Measurements from ENCODE around the gene CYP19A1. TPM values are rescaled to one million over a fixed set of nuclear protein-coding genes. Genes with fewer than 3 reads are reported as not detected.
"Not testable (repeated sequence)": the region's sequence is repeated elsewhere in the genome, so short reads cannot be mapped to it uniquely, and the experiment has no call there.

Gene CYP19A1
- total RNA-seq, 1 donor from 2014 or later, result not detected

- Mint-ChIP-seq H3K27me3 (ENCODE audit: unreplicated experiment) (peaks cover 8% of the 10 kb centered on the region), H3K27ac (ENCODE audit: unreplicated experiment) (no peak overlapping the region), H3K9me3 (ENCODE audit: unreplicated experiment) (no peaks in the 10 kb centered on the region), H3K36me3 (ENCODE audit: low read depth, unreplicated experiment) (no peaks in the 10 kb centered on the region), H3K4me1 (ENCODE audit: unreplicated experiment) (peaks cover 7% of the 10 kb centered on the region), H3K4me3 (ENCODE audit: unreplicated experiment) (no peak overlapping the region)
- DNase-seq (ENCODE audit: low spot score), result no peak
- TF ChIP-seq, protein P1, sequence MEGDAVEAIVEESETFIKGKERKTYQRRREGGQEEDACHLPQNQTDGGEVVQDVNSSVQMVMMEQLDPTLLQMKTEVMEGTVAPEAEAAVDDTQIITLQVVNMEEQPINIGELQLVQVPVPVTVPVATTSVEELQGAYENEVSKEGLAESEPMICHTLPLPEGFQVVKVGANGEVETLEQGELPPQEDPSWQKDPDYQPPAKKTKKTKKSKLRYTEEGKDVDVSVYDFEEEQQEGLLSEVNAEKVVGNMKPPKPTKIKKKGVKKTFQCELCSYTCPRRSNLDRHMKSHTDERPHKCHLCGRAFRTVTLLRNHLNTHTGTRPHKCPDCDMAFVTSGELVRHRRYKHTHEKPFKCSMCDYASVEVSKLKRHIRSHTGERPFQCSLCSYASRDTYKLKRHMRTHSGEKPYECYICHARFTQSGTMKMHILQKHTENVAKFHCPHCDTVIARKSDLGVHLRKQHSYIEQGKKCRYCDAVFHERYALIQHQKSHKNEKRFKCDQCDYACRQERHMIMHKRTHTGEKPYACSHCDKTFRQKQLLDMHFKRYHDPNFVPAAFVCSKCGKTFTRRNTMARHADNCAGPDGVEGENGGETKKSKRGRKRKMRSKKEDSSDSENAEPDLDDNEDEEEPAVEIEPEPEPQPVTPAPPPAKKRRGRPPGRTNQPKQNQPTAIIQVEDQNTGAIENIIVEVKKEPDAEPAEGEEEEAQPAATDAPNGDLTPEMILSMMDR (IDR thresholded peaks at IDR 0.05; ENCODE audit: unreplicated experiment), result no peak
Measured at GRCh38 chr15:51263116-51263515, 75.3 kb downstream of the CYP19A1 start.

DNA sequence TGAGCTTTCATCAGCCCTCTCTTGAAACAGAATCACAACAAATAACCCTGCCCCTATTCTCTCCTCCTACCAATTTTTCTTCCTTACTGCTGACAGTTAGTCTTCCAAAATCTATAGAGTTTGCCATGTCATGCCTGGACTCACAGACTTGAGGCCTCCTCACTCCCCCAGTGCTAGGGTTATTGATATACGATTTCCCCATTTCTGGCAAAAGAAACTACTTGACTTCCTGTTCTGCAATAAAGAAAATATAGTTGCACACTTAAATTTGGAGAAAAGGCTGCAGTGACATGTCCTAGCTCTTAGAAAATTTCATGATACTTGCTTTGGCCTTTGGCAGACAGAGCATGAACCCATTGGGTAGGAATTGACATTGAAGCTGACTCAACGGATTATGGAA, 75.9 kb downstream of the CYP19A1 start:
- H3K27ac Mint-ChIP-seq (ENCODE audit: unreplicated experiment), result no peak overlapping the region
- H3K4me3 Mint-ChIP-seq (ENCODE audit: unreplicated experiment), result no peak overlapping the region
- peaks cover 7% of the 10 kb centered on the region for H3K4me1 Mint-ChIP-seq (ENCODE audit: unreplicated experiment)
- TF ChIP-seq, protein P1 (IDR thresholded peaks at IDR 0.05; ENCODE audit: unreplicated experiment), result no peak
- no peak for DNase-seq (ENCODE audit: low spot score)
- H3K9me3 Mint-ChIP-seq (ENCODE audit: unreplicated experiment), result no peaks in the 10 kb centered on the region
- H3K36me3 Mint-ChIP-seq (ENCODE audit: low read depth, unreplicated experiment), result no peaks in the 10 kb centered on the region
- H3K27me3 Mint-ChIP-seq (ENCODE audit: unreplicated experiment), result peaks cover 8% of the 10 kb centered on the region

DNA sequence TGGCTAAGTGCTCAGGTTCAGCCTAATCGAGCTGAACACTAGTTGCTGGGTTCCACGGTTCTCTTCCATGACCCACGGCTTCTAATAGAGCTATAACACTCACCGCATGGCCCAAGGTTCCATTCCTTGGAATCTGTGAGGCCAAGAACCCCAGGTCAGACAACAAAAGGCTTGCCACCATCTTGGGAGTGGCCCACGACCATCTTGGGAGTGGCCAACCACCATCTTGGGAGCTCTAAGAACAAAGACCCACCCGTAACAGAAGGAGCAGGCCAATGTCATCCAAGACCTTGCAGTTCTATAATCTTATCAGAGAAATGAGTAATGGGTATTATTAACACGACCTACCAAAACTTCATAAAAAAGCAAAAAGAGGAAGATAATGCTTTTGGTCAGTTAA, 77.3 kb downstream of the CYP19A1 start:
- not testable (repeated sequence) for H3K27ac Mint-ChIP-seq (ENCODE audit: unreplicated experiment); DNase-seq (ENCODE audit: low spot score); H3K4me1 Mint-ChIP-seq (ENCODE audit: unreplicated experiment); H3K36me3 Mint-ChIP-seq (ENCODE audit: low read depth, unreplicated experiment); H3K9me3 Mint-ChIP-seq (ENCODE audit: unreplicated experiment); H3K27me3 Mint-ChIP-seq (ENCODE audit: unreplicated experiment); H3K4me3 Mint-ChIP-seq (ENCODE audit: unreplicated experiment)

GRCh38 chr15:51260202-51260601, 78.2 kb downstream of the CYP19A1 start:
- Mint-ChIP-seq H3K36me3 (ENCODE audit: low read depth, unreplicated experiment) (no peaks in the 10 kb centered on the region), H3K27me3 (ENCODE audit: unreplicated experiment) (no peaks in the 10 kb centered on the region), H3K4me1 (ENCODE audit: unreplicated experiment) (no peaks in the 10 kb centered on the region), H3K9me3 (ENCODE audit: unreplicated experiment) (no peaks in the 10 kb centered on the region), H3K27ac (ENCODE audit: unreplicated experiment) (no peak overlapping the region), H3K4me3 (ENCODE audit: unreplicated experiment) (no peak overlapping the region)
- TF ChIP-seq, protein P1 (IDR thresholded peaks at IDR 0.05; ENCODE audit: unreplicated experiment), result no peak
- no peak for DNase-seq (ENCODE audit: low spot score)

GRCh38 chr15:51255533-51255932, 82.9 kb downstream of the CYP19A1 start:
- no peaks in the 10 kb centered on the region for H3K27me3 Mint-ChIP-seq (ENCODE audit: unreplicated experiment)
- DNase-seq (ENCODE audit: low spot score), result no peak
- no peaks in the 10 kb centered on the region for H3K36me3 Mint-ChIP-seq (ENCODE audit: low read depth, unreplicated experiment)
- TF ChIP-seq, protein P1 (IDR thresholded peaks at IDR 0.05; ENCODE audit: unreplicated experiment), result no peak
- H3K27ac Mint-ChIP-seq (ENCODE audit: unreplicated experiment), result no peak overlapping the region
- H3K4me3 Mint-ChIP-seq (ENCODE audit: unreplicated experiment), result no peak overlapping the region
- no peaks in the 10 kb centered on the region for H3K9me3 Mint-ChIP-seq (ENCODE audit: unreplicated experiment)
- H3K4me1 Mint-ChIP-seq (ENCODE audit: unreplicated experiment), result no peaks in the 10 kb centered on the region

DNA sequence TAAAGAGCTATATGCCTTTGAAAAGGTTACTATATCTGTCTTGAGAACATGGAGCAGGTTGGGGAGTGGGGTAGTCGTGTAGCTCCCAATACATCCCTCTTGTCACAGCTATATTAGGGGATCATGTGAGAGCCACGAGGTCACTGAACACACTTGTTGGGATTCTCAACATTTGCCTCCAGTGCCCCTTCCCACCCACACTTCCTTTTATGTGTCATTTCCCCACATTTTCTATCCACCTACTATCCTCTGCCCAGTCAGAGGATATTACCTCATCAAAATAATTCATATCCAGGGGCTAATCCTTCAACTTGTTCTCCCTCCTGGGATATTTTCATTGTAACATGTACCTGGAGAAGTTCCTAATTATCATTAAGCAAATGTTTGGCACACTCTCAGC, 85.0 kb downstream of the CYP19A1 start:
- Mint-ChIP-seq H3K9me3 (ENCODE audit: unreplicated experiment) (no peaks in the 10 kb centered on the region), H3K4me1 (ENCODE audit: unreplicated experiment) (no peaks in the 10 kb centered on the region), H3K27ac (ENCODE audit: unreplicated experiment) (no peak overlapping the region), H3K36me3 (ENCODE audit: low read depth, unreplicated experiment) (no peaks in the 10 kb centered on the region), H3K27me3 (ENCODE audit: unreplicated experiment) (no peaks in the 10 kb centered on the region), H3K4me3 (ENCODE audit: unreplicated experiment) (no peak overlapping the region)
- no peak for DNase-seq (ENCODE audit: low spot score)
- TF ChIP-seq, protein P1 (IDR thresholded peaks at IDR 0.05; ENCODE audit: unreplicated experiment), result no peak
